ENCODE measurements around the gene NUBP2. TPM values are rescaled to one million over a fixed set of nuclear protein-coding genes. Genes with fewer than 3 reads are reported as not detected.

Gene NUBP2
- 10 to 100 TPM; 53.8 to 71.8 (median 59.2) TPM for polyA plus RNA-seq

DNA sequence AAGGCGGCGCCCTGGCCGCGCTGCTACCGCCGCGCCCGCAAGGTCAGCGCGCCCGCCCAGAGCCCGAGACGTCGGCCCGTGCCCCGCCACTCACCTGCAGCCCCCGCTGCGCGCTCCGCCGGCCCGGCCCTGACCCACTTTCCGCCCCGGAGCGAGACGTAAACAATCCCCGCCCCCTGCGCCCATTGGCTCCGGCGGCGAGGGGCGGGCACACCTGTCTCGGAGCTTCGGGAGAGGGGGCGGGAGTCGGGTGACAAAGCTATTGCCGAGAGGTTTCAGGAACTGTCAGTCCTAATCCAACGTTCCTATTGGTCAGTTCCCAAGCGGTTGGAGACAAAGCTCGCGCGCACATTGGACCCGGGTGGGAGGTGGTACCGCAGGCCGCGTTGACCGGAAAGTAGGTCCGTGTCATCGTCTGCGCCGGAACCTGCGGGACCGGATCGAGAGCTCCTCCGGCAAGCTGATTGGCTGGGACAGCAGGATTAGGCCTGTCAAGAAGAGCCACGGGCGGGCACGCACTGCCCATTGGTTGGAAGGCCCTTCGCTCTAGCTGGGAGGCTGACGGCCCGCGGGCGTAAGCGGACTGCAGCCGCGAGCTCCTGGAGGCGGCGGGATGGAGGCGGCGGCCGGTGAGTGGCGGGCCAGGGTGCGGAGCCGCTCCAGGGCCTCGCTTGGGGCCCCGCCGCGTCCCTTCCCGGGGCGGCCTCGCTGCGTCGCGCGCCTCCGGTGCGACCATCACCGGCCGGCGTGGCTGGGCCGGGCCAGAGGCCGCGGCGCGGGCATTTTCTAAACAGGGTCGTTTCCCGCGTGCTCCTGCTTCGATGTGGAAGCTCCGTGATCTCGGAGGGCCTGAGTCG, at the start of gene NUBP2, which contains the start of gene SPSB3:
Gene NUBP2, plus strand, starts transcription at position 553 of the 857 bp plus-strand sequence. Its CDS starts 61 bp downstream, at position 614.
Gene SPSB3, minus strand, starts transcription at position 164 of the 857 bp plus-strand sequence. CDS start 1,088 bp downstream, outside the sequence.
- H3K27ac ChIP-seq (ENCODE audit: low read depth, low read length), result peak within 1 kb of the TSS; percentile 70
- 0% methylated on average over 78 to 102 of the region's 102 CpGs for WGBS, 3 donors

DNA sequence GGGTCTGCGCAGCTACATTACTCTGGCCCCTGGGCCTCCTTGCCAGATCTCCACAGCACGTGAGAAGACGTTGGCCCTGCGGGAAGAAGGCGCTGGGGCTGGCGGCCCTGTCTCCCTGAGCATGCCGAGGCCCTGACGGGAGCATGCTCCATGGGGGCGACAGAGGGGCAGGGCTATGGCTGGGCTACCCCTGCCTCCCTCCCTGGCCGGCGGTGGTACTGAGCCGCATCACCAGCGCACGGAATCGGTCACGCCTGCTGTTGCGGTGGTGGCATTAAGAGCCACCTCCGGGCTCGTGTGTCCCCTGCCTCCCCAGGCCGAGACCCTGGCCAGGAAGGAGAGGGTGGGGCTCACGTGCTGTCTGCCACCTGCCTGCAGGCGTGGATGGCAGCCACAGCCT, 48.6 kb upstream of the NUBP2 start:
- 88 to 95% (median 93%) methylated on average over 16 to 22 of the region's 22 CpGs for WGBS, 3 donors
- H3K27ac ChIP-seq (ENCODE audit: low read depth, low read length), result no peak overlapping the region

DNA sequence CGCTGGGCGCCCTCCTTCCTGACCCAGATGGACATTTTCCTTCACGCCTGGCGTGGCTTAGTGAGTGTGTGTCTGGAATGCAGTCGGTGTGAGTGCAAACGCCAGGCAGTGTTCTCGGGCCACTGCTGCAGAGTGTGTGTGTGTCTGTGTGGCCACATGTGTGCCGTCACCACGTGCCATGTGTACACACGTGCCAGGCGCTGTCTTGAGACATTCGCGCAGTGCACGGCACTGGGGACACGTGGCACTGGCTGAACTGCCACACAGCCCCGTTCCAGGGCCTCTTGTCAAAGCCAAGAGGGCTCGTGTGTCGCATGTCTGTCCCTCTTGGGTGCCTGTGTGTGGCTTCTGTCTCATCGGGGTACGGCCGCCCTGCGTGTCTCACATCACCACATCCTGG, 47.9 kb upstream of the NUBP2 start:
- no peak overlapping the region for H3K27ac ChIP-seq (ENCODE audit: low read depth, low read length)
- WGBS, 3 donors, result 97 to 99% (median 98%) methylated on average over 22 of the region's 22 CpGs

DNA sequence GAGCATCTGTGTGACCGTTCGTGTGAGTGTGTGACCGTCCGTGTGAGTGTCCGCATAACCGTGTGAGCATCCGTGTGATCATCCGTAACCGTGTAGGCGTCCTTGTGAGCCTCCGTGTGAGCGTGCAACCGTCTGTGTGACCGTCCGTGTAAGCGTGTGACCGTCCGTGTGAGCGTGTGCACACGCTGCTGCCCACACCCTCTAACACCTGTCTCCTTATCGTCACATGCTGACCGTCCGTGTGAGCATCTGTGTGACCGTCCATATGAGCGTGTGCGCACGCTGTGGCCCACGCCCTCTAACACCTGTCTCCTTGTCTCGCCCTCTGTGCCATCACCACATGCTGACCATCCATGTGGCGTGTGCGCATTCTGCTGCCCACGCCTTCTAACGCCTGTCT, 42.5 kb upstream of the NUBP2 start:
- WGBS, 3 donors, result 97 to 98% (median 97%) methylated on average over 33 of the region's 33 CpGs
- no peak overlapping the region for H3K27ac ChIP-seq (ENCODE audit: low read depth, low read length)

- no peak overlapping the region for H3K27ac ChIP-seq (ENCODE audit: low read depth, low read length)
- 90 to 93% (median 93%) methylated on average over 29 to 30 of the region's 30 CpGs for WGBS, 3 donors
Measured at GRCh38 chr16:1740781-1741490, 41.8 kb upstream of the NUBP2 start.

GRCh38 chr16:1741553-1742165, 41.1 kb upstream of the NUBP2 start:
- H3K27ac ChIP-seq (ENCODE audit: low read depth, low read length), result no peak overlapping the region
- 91 to 95% (median 94%) methylated on average over 16 to 19 of the region's 19 CpGs for WGBS, 3 donors

- WGBS, 3 donors, result 88 to 92% (median 91%) methylated on average over 32 of the region's 32 CpGs
Measured at GRCh38 chr16:1743376-1744337, 39.1 kb upstream of the NUBP2 start.

GRCh38 chr16:1744338-1744840, 38.4 kb upstream of the NUBP2 start:
- WGBS, 3 donors, result 89 to 93% (median 92%) methylated on average over 23 to 24 of the region's 24 CpGs

More at GRCh38 chr16:1743376-1744337, 39.1 kb upstream of the NUBP2 start:
- no peak overlapping the region for H3K27ac ChIP-seq (ENCODE audit: low read depth, low read length)

GRCh38 chr16:1745181-1745899, 37.4 kb upstream of the NUBP2 start:
- H3K27ac ChIP-seq (ENCODE audit: low read depth, low read length), result no peak overlapping the region
- 89 to 93% (median 92%) methylated on average over 25 of the region's 25 CpGs for WGBS, 3 donors

More at GRCh38 chr16:1744338-1744840, 38.4 kb upstream of the NUBP2 start:
- H3K27ac ChIP-seq (ENCODE audit: low read depth, low read length), result no peak overlapping the region

DNA sequence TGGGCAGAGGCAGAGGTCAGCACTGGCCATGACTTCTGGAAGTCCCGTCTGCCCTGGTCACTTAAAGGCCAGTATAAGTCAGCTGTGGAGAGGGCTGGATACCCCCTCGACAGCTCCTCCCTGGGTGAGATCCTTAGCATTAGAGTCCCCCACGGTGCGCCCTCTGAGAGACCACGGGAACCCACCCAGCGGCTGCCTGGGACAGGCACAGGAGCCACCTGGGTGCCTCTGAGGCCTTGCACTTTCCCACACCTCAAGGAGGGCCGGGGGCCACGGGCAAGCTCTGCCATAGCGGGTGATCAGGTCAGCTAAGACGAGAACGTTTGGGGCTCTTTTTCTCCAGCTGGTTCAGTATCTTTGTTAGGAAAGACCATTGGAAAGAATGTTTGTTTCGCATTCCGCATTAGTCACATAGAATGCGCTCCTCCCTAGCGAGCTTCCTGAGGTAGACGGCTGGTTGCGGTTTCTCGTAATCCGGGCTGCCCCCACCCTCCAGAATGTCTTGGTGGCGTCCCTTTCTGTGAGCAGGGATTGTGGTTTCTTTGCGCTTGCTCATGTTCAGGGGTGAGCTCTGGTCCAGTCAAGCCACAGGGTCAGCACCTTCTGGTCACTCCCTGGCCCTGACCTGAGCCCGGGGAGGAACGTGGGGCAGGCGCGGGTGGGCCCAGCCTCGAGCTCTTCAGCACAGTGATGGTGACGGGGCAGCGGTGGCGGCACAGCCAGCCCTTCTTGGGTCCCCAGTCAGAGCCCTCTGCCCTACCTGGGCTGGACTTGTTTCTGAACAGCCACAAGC, 36.7 kb upstream of the NUBP2 start:
- no peak overlapping the region for H3K27ac ChIP-seq (ENCODE audit: low read depth, low read length)
- 94 to 95% (median 95%) methylated on average over 28 to 29 of the region's 29 CpGs for WGBS, 3 donors

DNA sequence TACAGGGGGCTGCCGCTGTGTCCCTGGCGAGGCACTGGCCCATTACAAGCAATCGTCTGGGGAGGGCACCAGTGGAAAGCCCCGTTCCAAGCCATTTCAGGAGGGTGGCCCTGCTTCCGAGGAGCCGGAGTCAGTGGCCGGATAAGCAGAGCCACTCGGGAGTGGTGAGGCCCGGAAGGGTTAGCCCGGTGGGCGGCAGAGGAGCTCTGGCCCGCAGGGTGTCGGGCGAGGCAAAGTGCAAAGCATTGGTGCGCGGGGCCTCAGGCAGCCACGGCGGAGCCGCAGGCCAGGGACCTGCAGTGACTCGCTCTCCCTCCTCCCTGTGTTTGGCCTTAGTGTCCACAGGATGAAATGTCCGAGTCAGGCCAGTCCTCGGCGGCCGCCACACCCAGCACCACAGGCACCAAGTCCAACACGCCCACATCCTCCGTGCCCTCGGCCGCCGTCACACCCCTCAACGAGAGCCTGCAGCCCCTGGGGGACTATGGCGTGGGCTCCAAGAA, 36.0 kb upstream of the NUBP2 start:
- 90 to 93% (median 93%) methylated on average over 30 to 31 of the region's 31 CpGs for WGBS, 3 donors
- no peak overlapping the region for H3K27ac ChIP-seq (ENCODE audit: low read depth, low read length)

- 82 to 84% (median 83%) methylated on average over 11 of the region's 11 CpGs for WGBS, 3 donors
- H3K27ac ChIP-seq (ENCODE audit: low read depth, low read length), result no peak overlapping the region
Measured at GRCh38 chr16:1747934-1748333, 34.8 kb upstream of the NUBP2 start.

DNA sequence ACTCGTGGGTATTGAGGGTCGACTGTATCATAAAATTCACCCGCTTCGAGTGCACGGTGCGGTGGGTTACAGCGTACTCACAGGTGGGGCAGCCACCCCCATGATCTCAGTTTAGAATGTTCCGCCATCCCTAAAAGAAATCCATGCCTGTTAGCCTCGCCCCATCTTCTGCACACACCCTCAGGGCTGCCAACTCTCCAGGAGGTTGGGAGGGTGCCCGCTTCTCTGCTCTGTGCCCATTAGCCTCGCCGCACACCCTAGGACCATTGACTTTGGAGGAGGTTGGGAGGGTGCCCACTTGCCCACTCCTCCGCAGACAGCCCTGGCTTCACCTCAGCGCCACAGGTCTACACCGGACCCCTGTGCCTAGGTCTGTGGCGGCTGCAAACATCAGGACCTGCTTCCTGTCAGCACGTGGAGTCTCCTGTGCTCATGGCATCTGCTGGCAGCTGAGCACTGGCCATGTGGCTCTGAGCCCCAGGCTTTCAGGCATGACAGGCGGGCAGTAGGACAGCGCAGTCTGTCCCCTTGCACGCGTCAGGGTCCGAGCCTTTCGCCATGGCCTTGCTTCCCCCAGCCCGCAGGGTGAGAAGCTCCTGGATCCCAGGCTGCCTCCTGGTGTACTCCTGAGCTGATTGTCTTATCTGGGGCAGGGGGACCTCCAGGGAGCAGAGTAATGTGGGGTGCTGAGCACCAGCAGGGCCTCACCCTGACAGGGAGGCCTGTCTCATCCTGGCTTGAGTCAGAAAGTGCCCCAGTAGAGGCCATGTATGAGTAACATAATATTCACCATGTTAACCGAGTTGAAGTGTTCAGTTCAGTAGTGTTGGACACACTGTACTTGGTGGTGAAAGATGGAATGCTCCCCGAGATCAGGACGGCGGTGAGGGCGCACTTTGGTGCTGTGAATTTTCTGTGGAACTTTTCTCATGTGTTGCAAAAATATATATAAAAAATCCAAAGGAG, 33.3 kb upstream of the NUBP2 start:
- no peak overlapping the region for H3K27ac ChIP-seq (ENCODE audit: low read depth, low read length)
- WGBS, 3 donors, result 95 to 96% (median 96%) methylated on average over 29 of the region's 29 CpGs

- H3K27ac ChIP-seq (ENCODE audit: low read depth, low read length), result no peak overlapping the region
- WGBS, 3 donors, result 93 to 95% (median 95%) methylated on average over 16 of the region's 16 CpGs
Measured at GRCh38 chr16:1751946-1752345, 30.8 kb upstream of the NUBP2 start.

- H3K27ac ChIP-seq (ENCODE audit: low read depth, low read length), result no peak overlapping the region
- WGBS, 3 donors, result 93 to 96% (median 94%) methylated on average over 14 of the region's 14 CpGs
Measured at GRCh38 chr16:1752853-1753252, 29.9 kb upstream of the NUBP2 start.
